Measurements from ENCODE around the gene TACR1. TPM values are rescaled to one million over a fixed set of nuclear protein-coding genes. Genes with fewer than 3 reads are reported as not detected.

TACR1 gene
- total and polyA plus RNA-seq, 8 donors, result 0.14 to 3.5 (median 0.49) TPM; not detected in 4

DNA sequence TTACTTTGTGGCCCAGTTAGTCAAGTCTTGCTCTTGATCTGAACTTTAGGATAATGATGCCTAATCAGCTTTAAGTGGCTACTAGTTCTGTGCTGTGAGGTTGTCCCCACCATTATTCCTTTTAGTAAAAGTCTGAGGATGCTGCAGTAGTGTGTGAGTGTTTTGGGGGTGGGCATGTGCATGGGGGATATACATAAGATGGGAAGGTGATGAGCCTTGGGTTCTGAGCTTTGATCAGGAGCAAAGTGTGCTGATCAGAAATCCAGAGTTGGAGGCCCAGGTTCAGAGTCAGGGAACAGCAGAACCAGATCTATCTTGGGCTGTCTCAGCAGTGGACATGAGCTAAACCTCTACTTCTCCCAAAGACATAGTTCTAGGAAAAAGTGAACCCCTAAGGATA, 174.1 kb downstream of the TACR1 start:
- Histone ChIP-seq H3K4me1 (no peaks in the 10 kb centered on the region), H3K36me3 (no peaks in the 10 kb centered on the region), H3K27ac (no peak overlapping the region), H3K4me3 (no peak overlapping the region), H3K27me3 (no peaks in the 10 kb centered on the region), H3K9me3 (no peaks in the 10 kb centered on the region)
- no peak for DNase-seq
- TF ChIP-seq EP300 (IDR thresholded peaks at IDR 0.05), result no peak
- no peak for TF ChIP-seq POLR2A (IDR thresholded peaks at IDR 0.05)
- no peak for TF ChIP-seq POLR2AphosphoS5 (IDR thresholded peaks at IDR 0.05)
- intact Hi-C loops (cut with DNase I; ENCODE audit: low total_unique reads), result no loop called here

GRCh38 chr2:75023666-75024455, 175.5 kb downstream of the TACR1 start:
- TF ChIP-seq, protein P1, sequence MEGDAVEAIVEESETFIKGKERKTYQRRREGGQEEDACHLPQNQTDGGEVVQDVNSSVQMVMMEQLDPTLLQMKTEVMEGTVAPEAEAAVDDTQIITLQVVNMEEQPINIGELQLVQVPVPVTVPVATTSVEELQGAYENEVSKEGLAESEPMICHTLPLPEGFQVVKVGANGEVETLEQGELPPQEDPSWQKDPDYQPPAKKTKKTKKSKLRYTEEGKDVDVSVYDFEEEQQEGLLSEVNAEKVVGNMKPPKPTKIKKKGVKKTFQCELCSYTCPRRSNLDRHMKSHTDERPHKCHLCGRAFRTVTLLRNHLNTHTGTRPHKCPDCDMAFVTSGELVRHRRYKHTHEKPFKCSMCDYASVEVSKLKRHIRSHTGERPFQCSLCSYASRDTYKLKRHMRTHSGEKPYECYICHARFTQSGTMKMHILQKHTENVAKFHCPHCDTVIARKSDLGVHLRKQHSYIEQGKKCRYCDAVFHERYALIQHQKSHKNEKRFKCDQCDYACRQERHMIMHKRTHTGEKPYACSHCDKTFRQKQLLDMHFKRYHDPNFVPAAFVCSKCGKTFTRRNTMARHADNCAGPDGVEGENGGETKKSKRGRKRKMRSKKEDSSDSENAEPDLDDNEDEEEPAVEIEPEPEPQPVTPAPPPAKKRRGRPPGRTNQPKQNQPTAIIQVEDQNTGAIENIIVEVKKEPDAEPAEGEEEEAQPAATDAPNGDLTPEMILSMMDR (IDR thresholded peaks at IDR 0.05), result no peak
- TF ChIP-seq EP300 (IDR thresholded peaks at IDR 0.05) (no peak), POLR2AphosphoS5 (IDR thresholded peaks at IDR 0.05) (no peak), POLR2A (IDR thresholded peaks at IDR 0.05) (no peak)
- no peaks in the 10 kb centered on the region for H3K27me3 ChIP-seq
- intact Hi-C loops (cut with DNase I; ENCODE audit: low total_unique reads), result no loop called here
- 92 to 98% (median 96%) methylated on average over 3 of the region's 3 CpGs for WGBS, 5 donors
- no peak for DNase-seq
- H3K27ac ChIP-seq, result no peak overlapping the region
- H3K4me1 ChIP-seq, result no peaks in the 10 kb centered on the region
- no peak overlapping the region for H3K4me3 ChIP-seq
- H3K36me3 ChIP-seq, result no peaks in the 10 kb centered on the region
- H3K9me3 ChIP-seq, result no peaks in the 10 kb centered on the region

DNA sequence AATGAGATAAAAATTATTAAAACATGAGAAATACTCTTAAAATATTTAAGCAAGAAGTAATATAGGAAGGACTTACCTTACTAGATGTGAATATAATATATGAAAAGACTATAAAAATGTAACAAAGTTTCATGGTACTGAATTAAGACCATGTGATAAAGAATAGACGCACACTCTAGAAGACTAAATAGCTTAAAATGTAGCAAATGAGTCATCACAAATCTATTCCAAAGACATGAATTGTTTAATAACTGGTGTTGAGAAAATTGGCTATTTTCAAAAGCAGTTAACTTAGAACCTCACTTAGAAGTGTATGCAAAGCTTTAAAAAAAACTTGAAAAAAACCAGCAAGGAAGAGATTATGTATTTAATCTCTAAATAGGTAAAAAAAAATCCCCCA, 176.8 kb downstream of the TACR1 start:
- DNase-seq, result no peak
- TF ChIP-seq, protein P1 (IDR thresholded peaks at IDR 0.05), result no peak
- TF ChIP-seq POLR2AphosphoS5 (IDR thresholded peaks at IDR 0.05), result no peak
- TF ChIP-seq EP300 (IDR thresholded peaks at IDR 0.05), result no peak
- no peak for TF ChIP-seq POLR2A (IDR thresholded peaks at IDR 0.05)
- 74 to 89% (median 81%) methylated on average over 1 of the region's 1 CpG for WGBS, 5 donors
- intact Hi-C loops (cut with DNase I; ENCODE audit: low total_unique reads), result no loop called here
- Histone ChIP-seq H3K27ac (no peak overlapping the region), H3K9me3 (no peaks in the 10 kb centered on the region), H3K36me3 (no peaks in the 10 kb centered on the region), H3K4me1 (no peaks in the 10 kb centered on the region), H3K4me3 (no peak overlapping the region), H3K27me3 (no peaks in the 10 kb centered on the region)

DNA sequence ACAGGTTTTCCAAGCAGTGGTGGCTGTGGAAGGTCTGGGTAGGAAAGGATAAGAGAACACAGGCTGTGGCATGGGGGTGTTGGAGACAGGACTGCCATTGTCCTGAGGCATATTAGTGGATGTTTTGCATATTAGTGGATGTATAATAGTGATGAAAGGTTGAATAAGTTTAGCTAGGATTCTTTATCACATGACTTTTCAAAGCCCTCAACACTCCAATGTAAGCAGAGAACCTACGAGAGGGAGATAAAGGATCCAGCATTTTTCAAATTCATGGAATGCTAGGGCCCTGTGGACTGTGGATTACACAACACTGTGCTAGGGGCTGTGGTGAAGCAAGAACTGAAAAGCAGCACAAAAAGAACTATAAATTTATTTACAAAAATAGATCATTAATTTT, 177.6 kb downstream of the TACR1 start:
- 40 to 74% (median 55%) methylated on average over 1 of the region's 1 CpG for WGBS, 5 donors
- TF ChIP-seq POLR2AphosphoS5 (IDR thresholded peaks at IDR 0.05) (no peak), EP300 (IDR thresholded peaks at IDR 0.05) (no peak), POLR2A (IDR thresholded peaks at IDR 0.05) (no peak)
- TF ChIP-seq, protein P1 (IDR thresholded peaks at IDR 0.05), result no peak
- Histone ChIP-seq H3K36me3 (no peaks in the 10 kb centered on the region), H3K9me3 (no peaks in the 10 kb centered on the region), H3K4me3 (no peak overlapping the region), H3K27ac (no peak overlapping the region), H3K4me1 (no peaks in the 10 kb centered on the region), H3K27me3 (no peaks in the 10 kb centered on the region)
- intact Hi-C loops (cut with DNase I; ENCODE audit: low total_unique reads), result no loop called here
- no peak for DNase-seq

DNA sequence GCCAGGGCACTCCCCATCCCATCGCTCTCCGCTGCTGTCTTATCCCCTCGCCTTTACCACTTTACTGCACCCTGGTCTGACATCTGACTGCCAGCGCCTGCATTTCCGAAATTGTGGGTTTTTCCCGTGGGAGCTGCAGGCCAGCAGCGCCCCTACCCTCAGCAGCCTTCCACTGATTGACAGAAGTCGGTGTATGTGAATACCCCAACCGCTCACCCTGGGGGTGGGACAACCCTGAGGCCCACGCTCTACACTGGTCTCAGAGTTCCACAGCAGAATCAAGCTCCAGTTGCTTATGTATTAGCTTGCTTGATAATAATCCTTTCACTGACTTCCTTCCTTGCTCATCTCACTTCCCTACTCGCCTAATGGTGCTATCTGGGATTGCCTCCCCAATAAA, 178.8 kb downstream of the TACR1 start:
- Histone ChIP-seq H3K4me3 (no peak overlapping the region), H3K27ac (no peak overlapping the region), H3K36me3 (no peaks in the 10 kb centered on the region), H3K9me3 (no peaks in the 10 kb centered on the region), H3K4me1 (no peaks in the 10 kb centered on the region), H3K27me3 (no peaks in the 10 kb centered on the region)
- 93 to 95% (median 93%) methylated on average over 11 of the region's 11 CpGs for WGBS, 5 donors
- no peak for DNase-seq
- no peak for TF ChIP-seq POLR2A (IDR thresholded peaks at IDR 0.05)
- TF ChIP-seq POLR2AphosphoS5 (IDR thresholded peaks at IDR 0.05), result no peak
- TF ChIP-seq EP300 (IDR thresholded peaks at IDR 0.05), result no peak
- TF ChIP-seq, protein P1 (IDR thresholded peaks at IDR 0.05), result no peak
- intact Hi-C loops (cut with DNase I; ENCODE audit: low total_unique reads), result no loop called here
